DOHH2 (cell line): ENCODE results near the gene PIP5K1C.

Experiments used
- EZH2phosphoT487 ChIP-seq: fragments of 200-600 bp; sonication (generic); IDR thresholded peaks from 2 replicates; pipeline ENCODE4 v1.6.1; 2017; ENCODE audit warnings: borderline replicate concordance, mild to moderate bottlenecking, antibody characterized with exemption, low read length, moderate library complexity, mixed read lengths
- TF ChIP-seq, protein P1 (sequence below): fragments of 200-600 bp; sonication (generic); IDR thresholded peaks from one replicate; pipeline ENCODE4 v1.5.1; 2014; ENCODE audit warnings: antibody characterized with exemption, mild to moderate bottlenecking, low read depth, low read length; ENCODE audit not compliant: poor library complexity, severe bottlenecking

DNA sequence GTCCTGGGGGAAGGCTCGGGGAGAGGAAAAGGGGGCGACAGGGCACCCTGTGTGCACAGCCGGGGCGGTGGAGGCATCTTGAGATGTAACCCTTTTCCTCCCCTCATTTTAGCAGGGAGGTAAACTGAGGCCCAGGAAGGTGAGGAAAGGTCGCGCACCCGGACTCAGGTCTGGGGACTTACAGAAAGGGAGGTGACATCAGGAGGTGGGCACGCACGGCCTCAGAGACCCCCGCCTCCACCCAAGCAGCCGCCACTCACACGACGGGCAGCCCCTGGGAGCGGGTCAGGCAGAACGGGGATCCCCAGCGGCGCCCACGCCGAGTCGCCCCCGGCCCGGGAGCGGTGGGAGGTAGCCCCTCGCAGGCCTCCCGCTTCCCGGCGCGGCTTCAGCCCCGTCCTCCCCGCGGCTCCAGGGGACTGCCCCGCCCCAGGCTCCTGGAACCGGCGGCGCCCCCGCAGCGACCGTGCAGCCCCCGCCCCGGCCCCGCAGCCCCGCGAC, 477 bp downstream of the PIP5K1C start:
- TF ChIP-seq, protein P1, sequence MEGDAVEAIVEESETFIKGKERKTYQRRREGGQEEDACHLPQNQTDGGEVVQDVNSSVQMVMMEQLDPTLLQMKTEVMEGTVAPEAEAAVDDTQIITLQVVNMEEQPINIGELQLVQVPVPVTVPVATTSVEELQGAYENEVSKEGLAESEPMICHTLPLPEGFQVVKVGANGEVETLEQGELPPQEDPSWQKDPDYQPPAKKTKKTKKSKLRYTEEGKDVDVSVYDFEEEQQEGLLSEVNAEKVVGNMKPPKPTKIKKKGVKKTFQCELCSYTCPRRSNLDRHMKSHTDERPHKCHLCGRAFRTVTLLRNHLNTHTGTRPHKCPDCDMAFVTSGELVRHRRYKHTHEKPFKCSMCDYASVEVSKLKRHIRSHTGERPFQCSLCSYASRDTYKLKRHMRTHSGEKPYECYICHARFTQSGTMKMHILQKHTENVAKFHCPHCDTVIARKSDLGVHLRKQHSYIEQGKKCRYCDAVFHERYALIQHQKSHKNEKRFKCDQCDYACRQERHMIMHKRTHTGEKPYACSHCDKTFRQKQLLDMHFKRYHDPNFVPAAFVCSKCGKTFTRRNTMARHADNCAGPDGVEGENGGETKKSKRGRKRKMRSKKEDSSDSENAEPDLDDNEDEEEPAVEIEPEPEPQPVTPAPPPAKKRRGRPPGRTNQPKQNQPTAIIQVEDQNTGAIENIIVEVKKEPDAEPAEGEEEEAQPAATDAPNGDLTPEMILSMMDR = no peak
- no peak for TF ChIP-seq EZH2phosphoT487
